HuH-7.5 (cell line): ENCODE data around the gene SPAG17.

Source experiments
- DNase-seq: peaks from one replicate; pipeline ENCODE4 v3.0.0; 2011; ENCODE audit warnings: low spot score

Gene SPAG17

DNA sequence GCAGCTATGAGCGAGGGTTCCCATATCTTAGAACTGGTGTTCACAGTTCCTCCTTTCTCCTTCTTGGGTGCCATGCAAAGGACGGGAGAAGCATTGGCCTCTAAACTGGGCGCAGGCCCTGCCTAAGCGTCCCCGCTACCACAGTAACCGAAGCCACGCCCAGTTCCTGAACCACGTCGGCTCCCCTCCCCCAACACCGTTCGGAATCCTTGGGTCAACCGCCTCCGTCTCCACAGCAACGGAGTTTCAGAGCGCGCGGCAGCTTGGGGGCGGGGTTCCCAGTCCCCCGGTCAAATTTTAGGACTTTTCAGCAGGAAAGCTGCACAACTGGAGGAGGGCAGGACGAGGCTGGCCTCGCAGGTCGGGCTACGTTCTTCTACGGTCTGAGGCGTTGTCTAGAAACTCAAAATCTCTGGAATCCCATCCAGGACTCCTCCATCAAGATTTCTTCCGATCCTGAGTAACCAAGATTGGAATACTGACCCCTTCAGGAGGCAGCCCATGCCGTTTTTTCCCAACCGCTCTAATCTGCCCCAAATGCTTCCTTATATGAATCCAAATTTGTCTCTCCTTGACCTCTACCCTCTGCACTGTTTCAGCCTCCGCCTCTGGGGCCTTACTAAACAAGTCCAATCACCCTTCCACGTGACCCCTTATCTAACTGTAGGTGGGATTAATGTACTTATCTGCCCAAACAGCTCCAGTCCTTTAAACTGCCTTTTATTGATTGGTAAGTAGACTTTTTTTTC is at the start of gene SPAG17:
TSS of gene SPAG17 (minus strand) at position 145 of the 749 bp plus-strand sequence. CDS start at position 74, 71 bp downstream.
- no peak for DNase-seq

DNA sequence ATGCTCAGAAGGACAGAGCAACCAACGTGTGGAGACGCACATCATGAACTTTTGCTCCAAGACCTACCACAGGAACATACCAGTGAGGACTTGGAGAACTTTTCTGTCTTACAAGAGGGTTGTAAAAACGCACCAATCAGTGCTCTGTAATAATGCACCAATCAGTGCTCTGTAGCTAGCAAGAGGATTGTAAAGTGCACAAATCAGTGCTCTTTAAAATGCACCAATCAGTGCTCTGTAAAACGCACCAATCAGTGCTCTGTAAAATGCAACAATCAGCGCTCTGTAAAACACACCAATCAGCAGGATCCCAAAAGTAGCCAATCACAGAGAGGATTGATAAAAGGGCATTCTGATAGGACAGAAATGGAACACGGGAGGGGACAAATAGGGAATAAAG is 40.4 kb upstream of the SPAG17 start:
- DNase-seq = no peak

DNA sequence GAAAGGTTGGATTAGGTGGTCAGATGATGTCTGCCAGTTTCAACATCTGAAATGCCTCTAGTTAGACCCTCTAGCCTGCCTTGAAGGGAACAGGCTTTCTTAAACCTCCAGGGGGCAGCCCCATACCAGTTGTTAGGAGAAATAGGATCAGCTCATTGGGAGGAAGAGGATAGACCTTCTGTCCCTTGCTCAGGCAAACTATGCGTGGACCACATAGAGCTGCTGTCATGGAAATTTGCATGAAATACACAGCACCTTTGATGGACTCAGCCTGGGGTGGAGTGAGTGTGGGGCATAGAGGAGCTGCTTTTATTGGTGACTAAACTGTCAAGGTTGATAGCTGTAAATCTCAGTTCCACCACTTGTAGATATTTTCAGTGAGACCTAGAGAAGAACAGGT is 38.4 kb upstream of the SPAG17 start:
- no peak for DNase-seq

DNA sequence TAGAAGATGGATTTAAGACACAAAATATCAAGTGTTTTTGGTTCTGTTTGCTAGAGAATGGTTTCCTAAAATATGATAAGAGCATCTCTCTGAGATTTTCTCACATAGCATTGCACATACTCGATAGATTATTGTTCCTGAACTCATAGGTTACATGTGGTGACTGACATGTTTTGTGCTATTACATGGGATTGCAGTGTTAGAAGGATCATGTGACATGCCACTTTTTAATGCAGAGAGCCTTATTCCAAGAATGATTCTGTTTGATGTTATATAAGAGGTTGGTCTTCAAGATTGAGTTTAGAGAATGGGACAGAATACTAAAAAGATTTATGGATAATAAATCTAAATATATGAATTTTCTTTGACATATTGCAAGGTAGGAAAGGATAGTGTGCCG is 34.4 kb upstream of the SPAG17 start:
- no peak for DNase-seq

DNA sequence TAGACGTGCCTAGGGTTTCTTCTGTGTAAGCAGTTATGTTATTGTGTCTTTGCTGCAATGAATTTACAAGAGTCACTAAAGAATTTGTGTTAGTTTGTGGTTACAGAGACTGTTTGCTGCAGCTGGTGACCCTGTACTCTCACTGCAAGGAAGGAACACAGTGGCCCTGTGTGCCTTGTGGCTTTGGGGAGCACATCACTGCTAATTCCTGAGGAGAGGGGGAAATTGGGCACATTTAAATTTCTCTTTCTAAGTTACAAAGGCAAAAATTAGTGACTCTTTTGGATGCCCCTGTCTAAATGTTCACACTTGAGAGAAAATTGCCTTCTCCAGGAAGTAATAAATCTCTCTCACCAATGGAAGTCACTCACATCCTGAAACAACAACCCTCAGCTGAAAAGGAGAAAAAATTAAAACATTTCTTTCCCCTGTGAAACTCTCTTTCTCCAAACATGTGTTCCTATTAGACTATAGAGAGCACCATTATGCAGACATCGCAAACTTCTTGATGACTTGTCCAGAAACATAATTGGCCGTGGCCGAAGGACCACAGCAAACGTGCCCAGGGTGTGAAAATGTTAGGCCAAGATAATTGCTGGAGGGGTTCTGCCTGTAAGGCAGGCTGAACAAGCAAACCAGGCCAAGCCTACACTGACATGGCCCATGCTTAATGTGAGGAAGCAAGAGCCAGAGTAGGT is 32.3 kb upstream of the SPAG17 start:
- DNase-seq = no peak

DNA sequence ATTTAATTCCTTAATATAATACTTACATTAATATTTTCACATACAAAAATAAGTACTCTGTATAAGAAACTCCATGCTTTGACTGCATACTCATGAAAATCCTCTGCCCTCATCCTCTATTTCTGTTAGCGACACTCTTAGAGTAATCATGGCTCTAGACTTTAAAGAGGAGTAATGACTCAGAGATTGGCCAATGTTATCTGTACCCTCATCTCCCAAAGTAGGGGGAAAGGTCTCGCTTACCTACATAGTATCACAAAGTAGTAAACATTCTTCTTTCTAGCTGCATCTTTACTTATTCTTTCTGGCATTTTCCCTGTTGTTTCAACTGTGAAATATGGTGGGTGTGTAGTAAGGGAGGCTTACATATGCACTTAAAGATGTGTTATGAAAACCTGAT is 29.8 kb upstream of the SPAG17 start:
- no peak for DNase-seq

DNA sequence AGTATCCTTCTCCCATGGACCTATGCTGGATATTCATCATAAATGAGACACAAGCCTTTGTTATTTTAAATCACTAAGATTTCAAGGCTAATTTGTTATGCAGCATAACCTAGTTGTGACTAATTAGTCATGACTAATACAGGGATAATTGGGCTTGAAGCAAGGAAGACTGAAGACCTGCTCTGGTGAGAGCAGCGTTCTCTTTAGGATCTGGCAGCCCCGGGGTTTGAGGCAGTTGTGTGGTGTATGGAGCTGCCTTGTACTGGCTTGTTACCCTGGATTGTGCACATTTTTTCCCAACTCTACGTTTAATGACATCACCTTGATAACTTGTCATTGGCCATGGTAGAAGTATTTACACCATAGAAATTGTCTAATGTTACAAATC is 25.7 kb upstream of the SPAG17 start:
- DNase-seq = no peak

DNA sequence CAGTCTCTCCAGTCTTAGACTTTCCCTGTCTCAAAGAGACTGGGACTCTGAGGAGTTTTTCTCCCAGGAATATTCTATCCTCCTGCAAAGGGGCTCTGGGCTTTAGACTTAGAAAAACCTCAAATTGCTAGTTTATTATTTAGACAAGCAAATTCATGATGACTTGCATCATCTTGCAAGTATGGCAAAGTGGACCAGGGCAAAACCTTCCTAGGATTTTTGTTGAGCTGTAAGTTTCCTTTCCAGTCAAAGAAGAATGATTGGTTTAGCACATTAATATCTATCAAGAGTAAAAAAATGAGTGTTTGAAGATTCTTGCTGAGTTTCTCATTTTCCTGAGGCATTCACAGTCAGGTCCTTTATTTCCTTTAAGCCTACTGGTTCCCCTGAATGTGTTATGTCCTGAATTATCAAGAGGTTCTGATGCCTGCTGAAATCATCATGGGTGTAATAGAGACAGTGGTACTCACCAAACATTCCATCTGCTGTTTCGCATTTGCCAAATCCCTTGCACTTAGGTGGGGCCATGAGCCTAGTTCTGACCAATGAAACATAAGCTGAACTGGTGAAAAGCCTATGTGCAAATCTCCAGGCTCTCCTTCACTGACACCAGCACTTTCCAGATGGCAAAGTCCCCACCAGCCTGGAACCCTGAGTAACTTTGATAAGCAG is 25.2 kb upstream of the SPAG17 start:
- no peak for DNase-seq

DNA sequence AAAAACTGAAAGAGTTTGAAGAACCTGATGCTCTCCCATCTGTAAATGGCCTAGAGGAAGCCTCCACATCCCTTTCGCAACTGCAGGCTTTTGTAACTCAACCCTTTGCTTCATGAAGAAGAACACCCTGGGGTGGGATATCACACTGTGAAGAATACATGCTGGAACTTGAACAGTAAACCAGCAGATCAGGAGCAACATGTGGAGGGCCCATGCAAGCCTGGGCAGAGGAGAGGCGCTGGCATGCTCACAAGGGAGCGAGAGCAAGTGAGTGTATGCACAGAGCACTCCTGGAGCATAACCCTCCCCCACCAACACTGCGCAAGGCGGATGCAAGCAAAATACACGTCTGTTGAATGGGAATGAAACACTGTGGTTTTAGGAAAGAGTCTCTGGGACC is 24.6 kb upstream of the SPAG17 start:
- no peak for DNase-seq

DNA sequence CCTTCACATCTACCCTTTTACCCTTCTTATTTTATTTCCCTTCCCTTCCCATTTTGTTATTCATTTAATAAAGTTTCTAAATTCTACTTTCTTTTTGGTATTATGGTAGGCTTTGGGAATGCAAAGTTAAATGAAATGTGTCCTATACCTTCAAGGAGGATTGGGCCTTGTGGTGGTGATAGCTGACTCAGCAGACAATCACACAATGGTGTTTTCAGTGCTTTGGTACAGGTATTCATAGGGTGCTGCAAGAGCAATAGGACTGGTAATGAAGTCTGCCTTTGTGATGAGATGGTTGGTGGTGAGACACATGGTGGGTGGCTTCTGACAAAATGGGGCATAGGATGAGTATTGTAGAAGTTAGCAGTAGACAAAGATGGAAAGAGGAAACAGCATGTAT is 21.9 kb upstream of the SPAG17 start:
- no peak for DNase-seq

DNA sequence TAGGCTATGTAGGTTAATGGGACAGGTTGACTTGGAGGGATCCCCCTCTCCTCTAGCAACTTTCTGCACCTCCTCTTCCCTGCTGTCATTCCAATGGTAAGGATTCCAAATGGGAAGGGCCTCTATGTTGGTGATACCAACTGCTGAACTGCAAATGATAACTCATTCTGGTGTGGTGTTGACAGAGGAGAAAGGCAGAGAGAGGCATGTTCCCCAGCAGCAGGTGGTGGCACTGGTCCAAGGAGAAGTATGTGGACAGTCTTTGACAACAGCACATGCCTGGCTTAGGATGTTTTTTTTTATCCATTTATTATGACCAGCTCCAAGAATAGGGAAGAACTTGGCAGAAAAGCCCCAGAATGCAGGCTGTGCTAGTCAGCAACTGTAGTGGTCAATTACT is 19.6 kb upstream of the SPAG17 start:
- no peak for DNase-seq

DNA sequence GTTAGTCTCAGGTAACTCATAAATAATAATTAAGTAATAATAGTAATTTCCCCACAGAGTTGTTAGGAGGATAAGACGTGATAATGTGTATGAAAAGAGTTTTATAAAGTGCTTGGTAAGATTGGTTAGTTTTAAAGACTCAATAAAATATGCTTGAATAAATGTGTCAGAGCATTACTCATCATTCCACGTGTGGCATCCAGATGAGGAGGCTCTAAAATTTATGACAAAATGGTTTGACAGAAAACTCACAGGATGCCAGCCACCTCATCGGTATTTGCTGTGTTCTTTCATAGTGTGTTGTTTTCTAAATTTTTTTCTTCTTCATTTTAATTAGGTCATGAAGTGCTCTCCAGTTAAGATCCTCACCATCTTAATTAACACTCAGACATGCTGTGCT is 19.1 kb upstream of the SPAG17 start:
- DNase-seq = no peak

DNA sequence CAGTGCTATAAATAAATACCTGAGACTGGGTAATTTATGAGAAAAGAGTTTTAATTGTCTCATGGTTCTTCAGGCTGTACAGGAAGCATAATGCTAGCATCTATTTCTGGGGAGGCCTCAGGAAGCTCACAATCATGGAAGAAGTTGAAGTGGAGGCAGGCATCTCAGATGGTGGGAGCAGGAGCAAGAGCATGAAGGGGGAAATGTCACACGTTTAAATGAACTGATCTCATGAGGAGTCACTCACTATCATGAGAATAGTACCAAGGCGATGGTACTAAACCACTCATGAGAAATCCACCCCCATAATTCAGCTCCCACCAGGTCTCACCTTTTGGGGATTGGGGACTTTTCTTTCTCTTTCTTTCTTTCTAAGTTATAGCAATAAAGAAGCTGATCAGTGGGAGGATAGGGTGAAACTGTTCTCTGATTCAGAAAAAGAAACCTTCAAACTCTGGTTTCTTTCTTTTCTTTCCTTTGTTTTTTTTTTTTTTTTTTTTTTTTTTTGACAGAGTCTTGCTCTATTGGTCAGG is 17.1 kb upstream of the SPAG17 start:
- no peak for DNase-seq

DNA sequence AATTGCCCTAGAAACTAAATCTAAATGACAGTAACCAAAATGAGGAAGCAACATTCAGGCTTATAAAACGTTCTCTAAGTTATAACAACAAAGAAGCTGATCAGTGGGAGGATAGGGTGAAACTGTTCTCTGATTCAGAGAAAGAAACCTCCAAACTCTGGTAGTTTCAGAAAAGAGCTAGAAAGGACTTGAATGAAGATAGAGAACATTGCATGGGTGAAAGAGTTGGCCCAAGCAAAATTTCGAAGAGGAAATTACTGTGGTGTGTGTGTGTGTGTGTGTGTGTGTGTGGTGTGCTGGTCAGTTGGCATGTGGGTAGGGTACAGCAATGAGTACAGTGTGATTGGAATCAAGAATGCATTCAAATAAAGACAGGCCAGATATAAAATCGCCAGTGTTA is 16.5 kb upstream of the SPAG17 start:
- no peak for DNase-seq

DNA sequence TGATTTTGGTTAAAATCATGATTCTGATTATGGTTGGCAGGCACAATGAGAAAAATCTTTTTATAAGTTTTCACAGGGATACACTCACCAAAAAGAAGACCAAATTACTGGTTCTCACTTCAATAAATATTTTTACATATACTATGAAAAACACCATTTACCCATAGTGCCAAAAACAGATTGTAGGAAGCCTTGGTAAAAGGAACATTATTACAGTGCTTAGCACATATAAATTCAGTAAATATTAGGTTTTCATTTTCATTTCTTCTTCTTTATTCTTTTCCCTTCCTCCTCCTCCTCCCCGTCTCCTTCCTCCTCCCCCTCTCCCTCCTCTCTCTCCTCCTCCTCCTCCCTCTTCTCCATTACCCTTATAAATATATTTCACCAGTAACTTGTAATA is 15.8 kb upstream of the SPAG17 start:
- no peak for DNase-seq

DNA sequence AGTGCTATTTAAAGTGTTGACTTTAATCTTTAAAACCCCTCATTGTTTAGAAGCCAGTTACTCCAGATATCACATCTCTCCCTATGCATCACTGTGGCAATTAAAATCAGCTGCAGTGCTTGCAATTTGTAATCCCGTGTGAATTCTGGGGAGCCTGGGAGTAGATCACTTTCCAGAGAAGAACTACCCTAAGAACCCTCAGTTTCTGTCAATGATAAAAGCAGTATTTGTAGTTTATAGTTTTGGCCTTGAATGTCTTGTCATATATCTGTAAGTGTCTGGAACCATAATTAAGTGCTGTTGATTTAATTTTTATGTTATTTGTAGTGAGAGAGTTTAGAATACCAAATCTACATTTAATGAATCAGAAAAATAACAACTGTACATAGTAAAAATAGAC is 5.5 kb upstream of the SPAG17 start:
- DNase-seq = no peak

DNA sequence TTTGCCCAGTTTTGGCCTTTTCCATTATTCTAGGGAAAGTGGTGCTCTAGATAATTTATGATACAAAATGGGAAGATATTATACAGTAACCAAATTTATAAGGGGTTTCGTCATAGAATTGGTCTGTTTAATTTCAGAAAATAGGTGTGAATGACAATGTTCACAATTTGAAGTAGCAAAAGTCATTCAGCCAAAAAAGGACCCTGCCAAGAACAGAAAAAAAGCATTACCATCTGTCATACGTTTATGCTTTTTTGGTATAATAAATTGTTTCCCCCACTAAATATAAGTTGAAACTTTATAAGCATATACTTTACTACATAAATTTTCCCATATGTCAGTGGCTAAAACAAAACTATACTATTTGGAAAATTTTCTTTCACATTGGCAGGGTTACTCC is 4.5 kb upstream of the SPAG17 start:
- no peak for DNase-seq

DNA sequence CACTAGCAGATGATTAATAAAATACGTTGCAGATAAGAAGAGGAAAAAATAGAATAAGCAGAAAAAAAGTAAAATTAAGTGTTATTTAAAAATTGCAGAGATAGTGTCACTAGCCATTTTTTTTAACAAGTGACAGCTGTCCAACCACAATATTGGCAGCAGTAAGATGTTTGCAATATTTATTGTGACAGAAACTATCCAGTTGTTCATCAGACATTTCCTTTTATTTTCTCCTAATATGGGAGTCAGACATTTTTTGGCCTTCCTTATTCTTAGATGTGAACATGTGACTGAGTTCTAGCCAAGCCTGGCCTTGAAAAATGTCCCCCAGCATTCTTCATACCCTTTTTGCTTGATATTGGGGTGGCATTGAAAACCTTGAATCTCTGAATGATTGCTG is 3.4 kb upstream of the SPAG17 start:
- no peak for DNase-seq

DNA sequence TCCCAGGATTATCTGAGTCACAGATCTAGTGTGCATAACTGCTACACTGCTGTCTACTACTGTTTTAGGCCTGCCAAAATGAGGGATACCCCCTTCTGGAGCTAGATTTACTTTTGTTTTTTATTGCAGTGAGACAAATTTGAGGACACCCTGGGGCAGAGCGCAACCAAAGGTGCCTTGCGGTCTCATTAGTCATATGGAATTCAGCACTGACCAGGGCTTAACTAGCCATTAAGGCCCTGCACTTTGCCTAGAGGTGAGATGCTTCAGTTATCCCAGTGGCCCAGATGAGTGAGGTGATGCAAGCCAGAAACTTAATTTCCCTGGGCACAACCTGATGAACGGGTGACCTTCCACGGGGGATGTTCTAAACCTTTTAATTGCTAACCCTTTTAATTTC is 998 bp upstream of the SPAG17 start:
- no peak for DNase-seq

DNA sequence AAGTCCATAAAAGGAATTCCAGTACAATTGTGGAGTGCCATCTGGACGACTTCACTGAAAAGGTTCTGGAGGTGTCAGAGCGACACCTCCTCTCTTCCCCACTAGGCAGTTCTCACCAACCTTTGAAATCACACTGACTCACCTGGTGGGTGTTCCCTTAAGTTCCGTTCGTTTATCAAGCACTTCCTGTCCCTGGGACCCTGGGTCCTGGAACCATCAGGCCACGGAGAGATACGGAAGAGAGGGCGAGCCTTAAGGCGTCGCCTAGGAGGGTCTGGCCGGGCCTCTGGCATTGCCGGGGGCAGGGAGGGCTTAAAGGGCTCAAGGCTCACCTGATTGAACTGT is 317 bp downstream of the SPAG17 start:
- DNase-seq = no peak

DNA sequence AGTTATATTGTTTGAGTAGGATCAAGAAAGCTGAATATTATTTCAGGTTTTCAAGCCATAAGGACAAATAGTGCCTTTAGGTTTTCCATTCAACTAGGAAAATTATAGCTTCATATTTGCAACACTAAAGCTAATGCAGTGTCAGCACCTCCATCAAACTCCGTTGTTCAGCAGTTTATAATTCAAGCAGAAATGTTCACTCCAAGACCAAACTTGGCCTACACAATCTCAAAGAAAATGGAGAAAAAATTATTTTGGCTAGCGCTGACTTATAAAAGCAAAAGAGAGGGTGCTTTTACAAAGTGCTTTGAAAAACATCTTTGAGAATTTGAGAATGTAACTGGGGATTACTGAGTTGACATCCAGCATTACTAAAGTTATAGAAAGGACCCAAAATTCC is 1.4 kb downstream of the SPAG17 start:
- DNase-seq = no peak

DNA sequence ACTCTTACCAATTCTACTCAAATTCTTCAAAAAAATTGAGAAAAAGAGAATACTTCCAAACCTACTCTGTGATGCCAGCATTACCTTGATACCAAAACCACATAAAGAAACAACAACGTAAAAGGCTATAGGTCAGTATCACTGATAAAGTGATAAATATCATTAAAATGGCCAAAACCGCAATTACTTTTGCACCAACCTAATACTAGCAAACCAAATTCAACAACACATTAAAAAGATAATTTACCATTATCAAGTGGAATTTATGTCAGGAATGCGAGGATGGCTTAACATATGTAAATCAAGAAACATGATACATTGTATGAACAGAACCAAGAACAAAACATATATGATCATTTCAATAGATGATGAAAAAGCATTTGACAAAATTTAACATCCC is 7.0 kb downstream of the SPAG17 start:
- DNase-seq = no peak

DNA sequence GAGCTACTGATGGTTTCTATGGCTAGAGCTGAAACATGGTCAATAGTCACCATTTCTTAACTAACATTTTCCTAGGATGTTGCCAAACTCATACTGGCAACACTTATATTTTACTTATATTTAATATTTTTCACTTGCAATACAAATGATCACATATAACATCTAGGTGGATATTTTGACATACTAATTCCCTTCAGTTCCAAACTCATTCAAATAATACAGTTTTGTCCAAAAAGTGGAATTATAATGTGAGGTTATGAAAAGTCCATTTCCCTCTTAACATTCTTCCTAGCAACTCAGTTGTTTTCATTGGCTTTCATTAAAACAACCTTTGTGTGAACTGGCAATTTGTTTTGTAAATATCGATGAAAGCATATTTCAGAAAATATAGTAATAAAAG is 16.0 kb downstream of the SPAG17 start:
- DNase-seq = no peak
